Stimulated activated CD4-positive, alpha-beta T cell treated with anti-CD3 and anti-CD28 coated beads, TNF-alpha, amount 100 ng/mL, for 1 hour (primary cell): Measurements from ENCODE around the gene RALGAPA1.
"Not testable (repeated sequence)": the region's sequence is repeated elsewhere in the genome, so short reads cannot be mapped to it uniquely, and the experiment has no call there.

ENCODE experiments used
- DNase-seq, 3 donors: peaks; one replicate each; pipeline ENCODE4 v3.0.0-alpha.2; 2020; ENCODE audit warnings: low read depth in 3 of 3, low spot score in 1 of 3

The RALGAPA1 gene

DNA sequence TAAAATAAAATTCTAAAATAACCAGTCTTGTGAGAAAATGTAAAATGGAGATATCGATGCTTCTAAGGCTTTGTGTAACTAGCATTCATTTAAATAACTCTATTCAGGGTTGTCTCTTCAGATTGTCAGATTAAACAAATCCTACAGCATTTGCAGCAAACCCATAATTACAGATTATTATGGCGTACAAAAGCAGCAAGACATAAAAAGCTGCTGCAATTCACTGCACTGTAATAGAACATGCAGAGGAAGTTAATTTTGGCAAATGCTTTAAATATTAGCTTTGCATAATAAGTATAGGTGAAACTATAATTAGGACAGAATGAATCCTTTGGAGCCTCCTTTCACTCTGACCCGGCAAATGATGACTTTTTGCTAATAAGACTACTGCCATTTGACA, 176.8 kb downstream of the RALGAPA1 start:
- no peak for DNase-seq

DNA sequence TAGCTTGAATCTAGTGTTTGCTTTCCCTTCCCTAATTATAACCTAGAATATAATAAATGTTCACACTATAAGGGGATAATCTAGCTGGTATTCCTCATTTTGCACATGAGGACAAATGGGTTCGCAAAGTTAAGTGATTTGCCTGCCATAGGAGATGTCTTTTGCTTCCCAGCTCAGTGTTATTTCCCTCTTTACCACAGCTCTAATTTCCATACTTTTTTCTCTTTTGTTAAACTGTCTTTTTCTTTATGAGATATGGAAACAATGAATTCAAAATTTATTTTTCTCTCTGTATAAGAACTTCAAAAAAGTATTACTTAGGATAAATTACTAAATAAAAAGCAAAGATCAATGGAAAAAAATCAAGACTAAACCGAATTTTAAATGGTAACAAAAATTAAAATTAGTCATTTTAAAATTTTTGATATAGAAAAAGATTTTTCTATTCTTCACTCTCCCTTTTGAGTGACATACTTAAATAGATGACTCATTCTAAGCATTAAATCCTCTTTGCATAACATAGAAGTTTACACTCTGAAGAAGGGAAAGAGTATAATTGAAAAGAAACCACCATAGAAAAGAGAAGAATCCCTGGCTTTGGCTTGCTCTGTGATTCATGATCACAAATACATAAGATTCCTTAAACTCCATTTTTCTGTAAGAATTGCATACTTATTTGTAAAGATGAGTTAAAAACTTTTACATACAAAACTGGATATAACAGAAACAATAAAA, 177.9 kb downstream of the RALGAPA1 start:
- no peak for DNase-seq

DNA sequence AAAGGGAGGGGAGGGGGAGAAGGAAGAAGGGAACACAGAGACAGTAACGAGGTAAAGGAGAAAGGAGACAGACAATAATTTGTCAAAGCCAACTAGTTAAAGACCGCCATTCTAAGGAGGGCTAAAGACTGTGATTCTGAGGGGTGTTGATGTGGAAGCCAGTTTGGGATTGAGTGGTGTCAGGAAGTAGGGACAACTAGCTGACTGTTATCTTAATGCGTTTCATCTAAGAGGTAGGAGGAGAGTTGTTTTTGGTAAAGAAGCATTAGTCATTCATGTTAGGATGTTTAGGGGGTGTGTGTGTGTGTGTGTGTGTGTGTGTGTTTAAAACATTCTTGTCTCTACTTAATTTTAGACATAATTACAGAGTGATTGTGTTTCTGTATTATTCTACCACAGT, 180.1 kb downstream of the RALGAPA1 start:
- DNase-seq = no peak

DNA sequence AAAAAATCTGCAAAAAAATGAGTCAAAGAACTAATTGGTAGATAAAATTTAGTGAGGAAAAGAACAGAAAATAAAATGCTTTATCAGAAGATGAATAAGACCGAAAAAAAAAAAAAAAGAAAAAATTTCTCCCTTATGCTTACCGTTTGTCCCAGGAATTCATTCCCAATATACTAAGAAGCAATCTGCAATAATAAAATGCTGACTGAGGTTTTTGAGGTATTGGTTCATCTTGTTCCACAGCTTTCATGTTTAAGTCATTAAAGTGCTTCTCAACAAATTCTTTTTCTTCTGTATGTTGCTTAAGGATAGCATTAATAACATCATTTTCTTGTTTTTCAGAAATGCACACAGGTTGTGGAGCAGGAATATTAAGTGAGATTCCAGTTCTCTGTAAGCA, 182.1 kb downstream of the RALGAPA1 start:
- not testable (repeated sequence) for DNase-seq

DNA sequence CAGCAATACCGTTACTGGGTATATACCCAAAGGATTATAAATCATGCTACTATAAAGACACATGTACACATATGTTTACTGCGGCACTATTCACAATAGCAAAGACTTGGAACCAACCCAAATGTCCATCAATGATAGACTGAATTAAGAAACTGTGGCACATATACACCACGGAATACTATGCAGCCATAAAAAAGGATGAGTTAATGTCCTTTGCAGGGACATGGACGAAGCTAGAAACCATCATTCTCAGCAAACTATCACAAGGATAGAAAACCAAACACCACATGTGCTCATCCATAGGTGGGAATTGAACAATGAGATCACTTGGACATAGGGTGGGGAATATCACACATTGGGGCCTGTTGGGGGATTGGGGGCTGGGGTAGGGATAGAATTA, 187.1 kb downstream of the RALGAPA1 start:
- not testable (repeated sequence) for DNase-seq

DNA sequence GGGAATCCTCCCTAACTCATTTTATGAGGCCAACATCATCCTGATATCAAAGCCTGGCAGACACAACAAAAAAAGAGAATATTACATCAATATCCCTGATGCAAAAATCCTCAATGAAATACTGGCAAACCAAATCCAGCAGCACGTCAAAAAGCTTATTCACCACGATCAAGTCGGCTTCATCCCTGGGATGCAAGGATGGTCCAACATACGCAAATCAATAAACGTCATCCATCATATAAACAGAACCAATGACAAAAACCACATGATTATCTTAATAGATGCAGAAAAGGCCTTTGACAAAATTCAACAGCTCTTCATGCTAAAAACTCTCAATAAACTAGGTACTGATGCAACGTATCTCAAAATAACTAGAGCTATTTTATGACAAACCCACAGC, 189.1 kb downstream of the RALGAPA1 start:
- DNase-seq = not testable (repeated sequence)

DNA sequence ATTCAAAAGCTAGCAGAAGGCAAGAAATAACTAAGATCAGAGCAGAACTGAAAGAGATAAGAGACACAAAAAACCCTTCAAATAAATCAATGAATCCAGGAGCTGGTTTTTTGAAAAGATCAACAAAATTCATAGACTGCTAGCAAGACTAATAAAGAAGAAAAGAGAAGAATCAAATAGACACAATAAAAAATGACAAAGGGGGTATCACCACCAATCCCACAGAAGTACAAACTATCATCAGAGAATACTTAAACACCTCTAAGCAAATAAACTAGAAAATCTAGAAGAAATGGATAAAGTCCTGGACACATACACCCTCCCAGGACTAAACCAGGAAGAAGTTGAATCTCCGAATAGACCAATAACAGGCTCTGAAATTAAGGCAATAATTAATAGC, 189.6 kb downstream of the RALGAPA1 start:
- not testable (repeated sequence) for DNase-seq

DNA sequence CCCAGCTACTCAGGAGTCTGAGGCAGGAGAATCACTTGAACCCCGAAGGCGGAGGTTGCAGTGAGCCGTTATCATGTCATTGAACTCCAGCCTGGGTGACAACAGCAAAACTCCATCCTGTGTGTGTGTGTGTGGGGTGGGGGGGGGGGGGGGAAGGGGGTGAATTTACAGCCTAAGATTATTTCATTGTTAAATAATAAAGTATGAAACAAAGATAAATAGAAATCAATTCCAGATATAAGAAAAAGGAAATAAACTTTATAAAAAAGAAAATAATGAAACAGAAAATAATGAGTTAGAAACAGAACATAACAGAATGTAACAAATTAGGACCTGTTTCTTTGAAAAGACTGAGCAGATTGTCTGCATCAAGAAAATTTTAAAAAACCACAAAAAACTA, 191.6 kb downstream of the RALGAPA1 start:
- DNase-seq = no peak

DNA sequence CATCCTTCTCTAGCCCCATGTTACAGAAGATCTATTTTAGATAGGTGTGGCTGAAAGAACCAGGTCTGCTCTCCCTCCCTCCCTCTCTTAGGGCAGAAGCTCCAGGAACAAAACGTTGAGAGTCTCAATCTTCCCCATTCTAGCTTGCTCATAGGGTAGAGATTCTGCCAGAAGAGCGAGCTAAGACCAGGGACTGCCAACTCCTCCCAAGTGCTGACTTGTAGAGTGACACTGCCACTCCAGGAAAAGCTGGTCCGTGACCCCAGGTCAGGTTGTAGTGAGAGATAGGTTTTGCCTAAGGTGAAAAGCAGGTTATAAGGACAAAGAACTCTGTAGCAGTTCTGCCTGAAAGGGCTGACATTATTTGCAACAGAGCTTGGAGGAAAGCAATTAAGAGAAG, 201.7 kb downstream of the RALGAPA1 start:
- no peak for DNase-seq

DNA sequence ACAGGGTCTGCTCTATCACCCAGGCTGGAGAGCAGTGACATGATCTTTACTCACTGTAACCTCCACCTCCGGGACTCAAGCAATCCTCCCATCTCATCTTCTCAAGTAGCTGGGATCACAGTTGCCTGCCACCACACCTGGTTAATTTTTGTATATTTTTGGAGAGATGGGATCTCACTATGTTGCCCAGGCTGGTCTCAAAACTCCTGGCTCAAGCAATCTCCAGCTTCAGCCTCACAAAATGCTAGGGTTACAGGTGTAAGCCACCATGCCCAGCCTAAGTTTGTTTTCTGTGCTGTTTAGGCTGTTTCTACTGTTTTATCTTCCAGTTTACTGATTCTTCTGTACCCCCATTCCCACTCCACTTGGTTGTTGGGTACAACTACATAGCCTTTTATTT, 208.8 kb downstream of the RALGAPA1 start:
- DNase-seq = no peak

DNA sequence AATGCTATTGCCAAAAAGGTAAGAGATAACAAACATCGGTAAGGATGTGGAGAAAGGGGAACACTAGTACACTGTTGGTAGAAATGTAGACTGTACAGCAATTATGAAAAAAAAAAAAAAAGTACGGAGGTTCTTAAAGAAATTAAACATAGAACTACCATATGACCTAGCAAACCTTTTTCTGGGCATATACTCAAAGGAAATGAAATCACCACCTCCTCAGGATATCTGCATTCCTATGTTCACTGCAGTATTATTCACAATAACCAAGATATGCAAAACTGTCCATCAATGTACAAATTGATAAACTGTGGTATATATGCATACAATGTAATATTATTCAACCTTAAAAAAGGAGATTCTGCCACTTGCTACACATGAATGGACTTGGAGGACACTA, 214.5 kb downstream of the RALGAPA1 start:
- no peak for DNase-seq

DNA sequence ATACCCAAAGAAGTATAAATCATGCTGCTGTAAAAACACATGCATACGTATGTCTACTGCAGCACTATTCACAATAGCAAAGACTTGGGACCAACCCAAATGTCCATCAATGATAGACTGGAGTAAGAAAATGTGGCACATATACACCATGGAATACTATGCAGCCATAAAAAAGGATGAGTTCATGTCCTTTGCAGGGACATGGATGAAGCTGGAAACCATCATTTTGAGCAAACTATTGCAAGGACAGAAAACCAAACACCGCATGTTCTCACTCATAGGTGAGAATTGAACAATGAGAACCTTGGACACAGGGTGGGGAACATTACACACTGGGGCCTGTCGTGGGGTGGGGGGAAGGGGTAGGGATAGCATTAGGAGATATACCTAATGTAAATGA, 221.7 kb downstream of the RALGAPA1 start:
- not testable (repeated sequence) for DNase-seq

DNA sequence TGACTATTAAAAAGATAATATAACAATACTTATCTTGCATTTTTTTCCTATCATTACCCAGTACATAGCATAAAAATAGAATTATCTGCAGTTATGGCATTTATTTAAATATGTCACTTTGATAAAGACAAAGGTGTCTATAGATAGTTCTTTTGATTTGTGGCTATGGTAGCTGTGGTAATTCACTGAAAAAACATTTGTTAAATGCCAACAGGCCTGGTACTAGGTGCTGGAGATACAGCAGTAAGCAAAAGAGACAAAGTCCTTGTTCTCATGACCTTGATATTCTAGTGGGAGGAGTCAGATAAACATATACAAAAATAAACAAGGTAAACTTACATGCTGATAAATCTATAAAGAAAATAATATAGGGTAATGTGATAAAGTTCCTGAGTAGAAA, 230.5 kb downstream of the RALGAPA1 start:
- no peak for DNase-seq

DNA sequence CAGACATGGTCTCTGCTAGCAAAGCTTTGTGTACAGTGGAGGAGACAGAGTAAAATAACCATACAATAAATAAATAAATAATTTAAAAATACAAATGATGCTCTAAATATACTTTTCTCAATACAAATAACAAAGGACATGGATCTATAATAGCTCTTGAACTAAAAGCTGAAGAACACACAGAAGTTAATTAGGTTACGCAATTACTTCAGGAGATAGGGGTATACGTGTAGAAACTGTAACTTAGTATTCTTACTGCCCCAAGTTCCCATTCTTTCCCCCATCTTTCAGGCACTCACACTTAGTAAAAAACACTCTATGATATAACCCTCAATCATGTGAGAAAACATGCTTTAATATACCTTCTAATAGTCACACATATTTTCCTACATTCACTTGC, 231.0 kb downstream of the RALGAPA1 start:
- DNase-seq = no peak

DNA sequence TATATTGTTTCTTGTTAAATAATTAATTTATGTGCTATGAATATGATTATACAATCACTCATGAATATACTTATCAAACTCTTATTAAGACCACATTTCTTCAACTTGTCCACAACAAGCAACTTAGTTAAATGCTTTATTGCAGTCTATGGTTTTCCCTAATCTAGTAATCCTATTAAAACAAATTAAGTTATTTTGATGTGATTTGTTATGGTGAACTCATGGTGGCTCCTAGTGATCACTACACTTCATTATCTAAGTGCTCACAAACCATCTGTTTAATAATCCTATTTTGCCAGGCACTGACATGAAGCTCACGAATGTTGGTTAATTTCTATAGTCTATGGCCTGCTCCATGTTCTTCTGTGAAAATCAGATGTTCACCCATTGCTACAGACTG, 232.2 kb downstream of the RALGAPA1 start:
- no peak for DNase-seq

DNA sequence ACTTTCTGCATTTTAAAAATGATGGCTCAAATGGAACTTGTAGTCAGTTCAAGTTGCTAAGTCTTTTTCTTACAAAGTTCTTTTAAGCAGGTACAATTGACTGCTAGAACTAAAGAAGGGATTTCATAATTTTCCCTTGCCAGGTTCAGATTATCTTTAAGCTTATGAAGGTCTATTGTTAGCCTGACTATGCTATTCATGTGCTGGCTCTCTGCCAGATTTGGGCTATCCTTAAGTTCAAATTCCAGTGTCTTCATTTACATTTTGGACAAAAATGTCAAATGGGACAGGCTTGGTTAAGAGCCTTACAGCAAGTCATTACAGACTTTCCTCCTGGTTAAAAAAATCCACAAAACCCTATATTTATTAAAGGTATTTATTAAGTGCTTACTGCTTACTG, 232.8 kb downstream of the RALGAPA1 start:
- no peak for DNase-seq

DNA sequence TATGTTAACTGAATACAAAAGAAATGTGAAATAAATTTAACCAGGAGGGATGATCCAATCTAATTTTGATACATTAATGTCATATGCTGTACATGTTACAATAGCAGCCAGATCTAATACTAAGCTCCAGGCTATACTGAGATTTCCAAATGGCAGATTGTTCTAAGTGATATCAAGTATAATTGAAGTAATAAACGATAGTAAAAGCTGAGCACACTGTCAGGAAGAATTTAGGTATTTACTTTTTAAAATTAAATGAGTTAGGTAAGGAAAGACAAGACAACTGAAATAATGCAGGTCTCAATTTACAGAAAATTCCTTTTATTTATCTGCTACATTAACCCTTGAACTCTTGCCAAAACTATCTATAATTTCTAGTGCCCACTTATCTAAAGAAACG, 235.2 kb downstream of the RALGAPA1 start:
- no peak for DNase-seq

DNA sequence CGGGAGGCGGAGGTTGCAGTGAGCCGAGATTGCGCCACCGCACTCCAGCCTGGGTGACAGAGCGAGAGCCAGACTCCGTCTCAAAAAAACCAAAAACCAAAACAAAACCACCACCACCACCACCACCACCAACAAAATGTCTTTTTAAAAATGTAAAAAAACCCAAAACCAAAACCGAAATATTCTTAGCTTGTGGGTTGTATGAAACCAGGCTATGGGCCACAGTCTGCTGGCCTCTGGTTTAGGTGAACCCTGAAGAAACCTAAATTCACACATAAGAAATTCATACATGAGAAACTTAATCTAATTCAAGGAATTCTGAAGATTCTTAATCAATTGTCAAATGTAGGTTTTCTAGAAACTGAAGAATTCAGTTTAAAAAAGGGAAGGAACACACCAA, 237.5 kb downstream of the RALGAPA1 start:
- DNase-seq = no peak

DNA sequence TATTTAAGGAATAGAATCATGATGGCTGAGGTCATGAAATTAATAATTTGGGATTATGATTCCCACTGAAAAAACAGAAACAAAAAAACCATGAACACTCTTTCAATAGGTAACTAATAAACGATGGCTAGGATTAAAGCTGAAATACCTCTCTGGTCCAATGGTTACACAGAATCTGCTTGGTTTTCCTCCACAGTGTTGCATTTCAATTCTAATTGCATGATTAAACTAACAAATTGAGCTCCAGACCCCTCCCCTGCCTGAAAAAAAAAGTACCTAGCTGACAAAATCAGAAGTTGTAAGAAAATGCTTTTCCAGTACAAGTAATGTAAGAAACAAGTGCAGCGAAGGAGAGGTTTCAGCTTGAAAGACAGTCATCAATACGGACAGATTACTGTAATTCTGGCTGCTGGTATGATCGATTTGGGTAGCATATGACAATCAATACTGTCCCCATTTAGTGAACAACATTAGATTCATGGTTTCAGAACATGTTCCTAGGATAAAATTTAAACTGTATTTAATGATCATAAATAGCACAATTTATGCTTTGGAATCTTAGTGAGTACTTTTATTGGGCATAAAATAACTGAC, 243.1 kb downstream of the RALGAPA1 start:
- no peak for DNase-seq

DNA sequence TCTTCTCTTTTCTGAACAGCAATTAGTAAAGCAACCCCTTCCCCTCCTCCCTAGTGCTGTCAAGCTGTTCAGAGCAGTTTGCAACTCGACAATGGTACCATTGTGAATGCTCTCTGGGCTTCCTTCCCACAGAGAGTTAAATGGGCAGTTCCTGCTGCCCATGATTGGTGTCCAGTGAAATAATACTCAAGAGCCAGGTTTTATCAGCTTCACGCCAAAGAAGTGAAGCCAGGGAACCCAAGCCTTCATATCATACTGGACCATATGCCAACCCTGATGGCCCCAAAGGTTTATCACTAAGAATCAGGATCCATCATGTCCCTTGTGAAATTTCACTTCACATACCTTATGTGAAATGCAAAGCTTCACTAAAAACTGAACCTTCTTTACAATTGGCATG, 250.4 kb downstream of the RALGAPA1 start:
- no peak for DNase-seq

DNA sequence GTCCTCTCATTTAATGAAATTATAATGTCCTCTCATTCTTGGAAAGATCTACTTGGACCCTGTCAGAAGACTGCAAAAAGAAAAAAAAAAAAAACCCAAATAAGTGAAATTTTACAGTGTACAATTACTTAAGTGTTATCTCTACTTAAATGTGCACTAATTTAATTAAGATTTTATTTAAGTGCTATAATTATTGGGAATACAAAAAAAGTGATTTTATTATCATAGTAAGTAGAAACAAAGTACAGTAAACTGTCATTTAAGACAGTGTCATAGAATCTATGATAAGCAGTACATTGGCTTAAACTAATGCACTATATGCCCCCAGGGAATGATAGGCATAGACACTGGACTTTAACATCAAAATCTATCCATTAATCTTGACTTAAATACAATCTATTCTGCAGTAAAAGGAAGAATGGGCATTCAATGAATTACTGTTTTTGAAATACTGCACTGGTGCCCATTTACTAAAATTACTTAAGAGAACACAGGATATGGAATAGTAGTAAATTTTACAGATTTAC, 251.8 kb downstream of the RALGAPA1 start:
- no peak for DNase-seq

DNA sequence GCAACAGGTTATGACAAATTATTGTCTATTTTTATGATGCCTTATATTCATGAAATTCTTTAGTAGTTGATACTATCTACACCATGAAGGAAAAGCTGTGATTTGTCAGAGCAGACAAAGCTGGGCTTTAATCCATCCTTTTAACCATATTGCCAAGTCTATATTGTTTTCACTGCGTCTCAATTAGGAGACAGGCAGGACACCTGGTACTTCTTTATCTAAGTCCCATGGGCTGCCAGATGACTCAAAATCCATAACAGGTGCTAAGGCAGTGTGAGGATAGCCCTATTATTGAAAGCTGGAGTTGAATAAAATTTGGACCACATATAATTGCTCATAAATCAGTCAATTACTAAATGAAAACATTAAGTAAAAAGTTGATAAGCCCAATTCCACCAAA, 252.5 kb downstream of the RALGAPA1 start:
- DNase-seq = no peak

DNA sequence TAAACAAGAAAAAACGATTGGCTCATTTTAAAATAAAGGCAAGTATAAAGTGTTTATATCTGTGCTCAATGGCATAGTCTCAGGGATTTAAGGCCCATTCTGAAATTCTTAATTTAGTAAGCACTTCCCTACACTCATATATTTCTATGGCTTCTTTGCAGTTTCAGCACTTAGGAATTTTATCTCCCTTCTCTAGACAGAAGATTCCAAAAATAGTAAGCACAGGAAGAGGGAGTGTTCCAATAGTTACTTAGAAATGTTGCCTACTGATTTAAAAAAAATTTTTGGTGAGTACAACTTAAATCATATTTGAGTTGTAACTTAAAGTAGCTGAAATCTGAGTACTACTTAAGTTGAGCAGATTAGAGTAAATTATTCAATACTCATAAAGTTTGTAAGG, 255.3 kb downstream of the RALGAPA1 start:
- DNase-seq = no peak
